Stimulated activated CD4-positive, alpha-beta T cell treated with anti-CD3 and anti-CD28 coated beads, Interleukin-2, amount 100 ng/mL, for 48 hours (primary cell): ENCODE measurements around the gene YAE1.

Experiments
- DNase-seq, 2 donors: peaks; one replicate each; pipeline ENCODE4 v3.0.0-alpha.2; 2020

Gene YAE1

GRCh38 chr7:39557222-39557621 is 9.0 kb upstream of the YAE1 start:
- no peak for DNase-seq

- DNase-seq: no peak
Observed at GRCh38 chr7:39557911-39558310, 8.3 kb upstream of the YAE1 start.

DNA sequence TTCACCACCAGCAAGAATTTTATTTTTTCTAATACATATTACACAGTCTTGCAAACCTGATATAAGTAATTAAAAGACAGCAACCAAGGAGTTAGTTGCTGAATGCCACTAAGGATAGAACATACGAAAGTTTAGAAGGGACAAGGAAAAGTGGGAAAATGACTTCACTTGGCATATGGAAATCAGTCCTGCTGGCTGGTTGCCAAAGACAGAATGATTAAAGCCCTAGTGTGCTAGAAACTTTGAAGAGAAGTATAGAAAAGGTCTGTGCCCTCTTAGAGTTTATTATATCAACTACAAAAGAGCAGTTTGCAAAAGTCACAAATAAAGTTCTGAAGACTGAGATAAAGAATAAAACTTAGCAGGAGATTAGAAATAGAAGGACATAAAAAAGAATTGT is 5.8 kb upstream of the YAE1 start:
- DNase-seq: no peak

GRCh38 chr7:39560997-39561396 is 5.2 kb upstream of the YAE1 start:
- no peak for DNase-seq

- no peak for DNase-seq
Observed at GRCh38 chr7:39565538-39565937, 666 bp upstream of the YAE1 start.

GRCh38 chr7:39567294-39567693 is 1.1 kb downstream of the YAE1 start:
- no peak for DNase-seq

GRCh38 chr7:39574673-39575349 is 8.6 kb downstream of the YAE1 start:
- no peak for DNase-seq

DNA sequence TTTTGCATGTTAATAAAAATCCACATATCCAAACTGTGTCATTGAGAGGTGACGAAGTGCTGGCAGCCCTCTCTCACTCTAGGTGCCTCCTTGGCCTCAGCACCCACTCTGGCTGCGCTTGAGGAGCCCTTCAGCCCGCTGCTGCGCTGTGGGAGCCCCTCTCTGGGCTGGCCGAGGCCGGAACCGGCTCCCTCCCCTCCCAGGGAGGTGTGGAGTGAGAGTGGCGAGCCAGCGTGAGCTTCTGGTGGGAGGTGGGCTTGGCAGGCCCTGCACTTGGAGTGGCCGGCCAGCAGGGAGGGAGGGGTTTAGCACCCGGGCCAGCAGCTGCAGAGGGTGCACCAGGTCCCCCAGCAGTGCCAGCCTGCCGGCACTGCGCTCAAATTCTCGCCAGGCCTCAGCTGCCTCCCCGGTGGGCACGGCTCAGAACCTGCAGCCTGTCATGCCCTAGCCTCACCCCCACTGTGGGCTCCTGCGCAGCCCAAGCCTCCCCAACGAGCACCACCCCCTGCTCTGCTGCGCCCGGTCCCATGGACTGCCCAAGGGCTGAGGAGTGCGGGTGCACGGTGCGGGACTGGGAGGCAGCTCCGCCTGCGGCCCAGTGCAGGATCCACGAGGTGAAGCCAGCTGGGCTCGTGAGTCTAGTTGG is 11.1 kb downstream of the YAE1 start:
- DNase-seq: no peak

DNA sequence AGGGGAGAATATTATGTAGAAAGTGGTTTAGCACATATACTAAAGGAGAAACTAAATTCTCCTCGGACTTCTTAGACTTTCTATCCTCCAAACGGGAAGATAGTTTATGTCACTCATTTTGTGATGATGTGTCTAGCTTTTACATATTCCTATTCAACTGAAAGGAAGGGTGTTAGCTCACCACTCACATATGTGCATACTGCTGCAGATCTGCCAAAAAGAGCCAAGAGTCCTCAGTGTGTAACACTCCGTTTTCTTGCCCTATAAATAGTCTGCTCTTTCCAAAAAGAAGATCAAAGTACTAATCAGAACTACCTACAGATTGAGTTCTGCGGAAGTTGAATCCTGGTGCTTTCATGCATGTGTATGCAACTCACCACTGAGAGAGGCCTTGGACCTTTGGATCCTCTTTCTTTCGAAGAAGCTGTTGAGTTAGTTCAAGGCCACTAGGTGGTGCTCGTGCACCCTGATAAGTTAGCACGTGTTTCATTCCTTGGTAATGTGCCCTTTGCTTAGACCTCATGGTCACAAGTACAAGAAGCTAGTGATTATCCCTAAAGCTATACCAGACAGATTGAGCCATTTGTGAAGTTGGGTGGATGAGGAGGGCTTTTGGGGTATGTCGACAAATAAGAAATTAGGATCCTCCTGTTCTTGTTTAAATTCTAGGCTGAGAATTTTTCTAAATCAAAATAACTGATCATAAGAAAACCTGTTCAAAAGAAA is 14.1 kb downstream of the YAE1 start:
- peak; percentile 70 to 71 for DNase-seq

DNA sequence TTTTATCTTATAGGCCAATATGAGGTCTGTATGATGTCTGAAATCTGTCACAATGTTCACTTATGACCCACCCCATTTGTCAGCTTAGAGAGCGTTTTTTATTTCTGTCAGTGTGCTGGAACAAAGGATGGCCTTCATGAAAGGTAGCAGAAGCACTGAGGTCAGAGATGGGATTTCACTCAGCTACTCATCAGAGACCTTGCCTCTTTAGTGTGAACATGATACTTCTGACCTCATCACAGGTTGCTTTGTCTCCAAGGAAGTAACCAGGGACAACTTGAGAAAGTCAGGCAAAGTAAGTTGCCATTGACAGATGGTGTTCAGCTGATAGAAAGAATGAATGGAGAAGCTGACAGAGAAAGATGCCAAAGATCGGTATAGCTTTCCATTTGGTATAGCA is 16.3 kb downstream of the YAE1 start:
- no peak for DNase-seq

DNA sequence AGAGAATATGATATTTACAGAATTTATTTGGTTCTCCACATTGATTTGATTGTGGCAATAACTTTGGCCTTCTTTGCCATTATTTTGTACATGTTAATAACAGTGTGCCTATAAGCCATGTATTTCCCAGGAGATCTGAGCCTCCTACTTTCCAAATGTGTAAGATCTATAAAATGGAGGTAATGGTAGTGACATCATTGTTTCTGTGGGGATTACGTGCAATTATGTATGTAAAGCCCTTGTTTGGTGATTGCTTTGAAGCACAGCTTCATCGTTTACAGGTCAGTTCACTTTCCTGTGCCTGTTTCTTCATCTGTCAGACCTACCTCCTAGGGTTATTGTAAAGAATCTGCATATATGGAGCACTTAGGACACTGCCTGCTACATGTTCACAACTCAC is 17.3 kb downstream of the YAE1 start:
- no peak for DNase-seq

DNA sequence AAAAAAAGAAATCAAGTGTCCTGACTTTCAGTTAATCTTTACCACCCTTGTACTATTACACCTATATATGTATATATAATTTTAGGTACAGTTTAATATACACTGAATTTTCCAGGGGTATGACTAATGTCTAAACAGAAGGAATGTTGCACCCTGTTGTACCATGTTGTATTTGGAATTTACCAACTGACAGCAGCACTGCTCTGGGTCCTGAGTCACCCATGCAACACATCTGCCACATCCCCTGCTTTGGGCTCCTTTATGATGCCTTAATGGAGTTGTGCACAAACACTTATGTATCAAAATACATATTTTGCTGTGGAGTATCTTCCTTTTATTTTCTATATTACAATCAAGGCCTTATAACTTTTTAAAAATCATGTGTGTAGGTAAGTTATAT is 21.2 kb downstream of the YAE1 start:
- no peak for DNase-seq

DNA sequence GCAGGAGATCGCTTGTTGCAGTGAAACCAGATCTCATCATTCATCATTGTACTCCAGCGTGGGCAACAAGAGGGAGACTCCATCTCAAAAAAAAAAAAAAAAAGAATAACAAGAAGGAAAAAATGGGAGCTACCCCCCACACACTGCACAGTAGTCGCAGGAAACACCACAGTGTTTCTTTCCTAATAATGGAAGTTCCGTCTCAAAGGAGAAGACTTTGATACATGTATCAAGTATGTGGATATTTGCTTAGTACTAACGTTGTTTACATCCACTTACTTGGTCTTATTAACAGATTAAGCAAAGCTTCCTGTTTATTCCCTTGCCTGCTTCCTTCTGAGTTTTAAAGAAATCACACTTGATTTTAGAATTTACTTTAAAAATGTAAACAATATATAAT is 22.2 kb downstream of the YAE1 start:
- no peak for DNase-seq

DNA sequence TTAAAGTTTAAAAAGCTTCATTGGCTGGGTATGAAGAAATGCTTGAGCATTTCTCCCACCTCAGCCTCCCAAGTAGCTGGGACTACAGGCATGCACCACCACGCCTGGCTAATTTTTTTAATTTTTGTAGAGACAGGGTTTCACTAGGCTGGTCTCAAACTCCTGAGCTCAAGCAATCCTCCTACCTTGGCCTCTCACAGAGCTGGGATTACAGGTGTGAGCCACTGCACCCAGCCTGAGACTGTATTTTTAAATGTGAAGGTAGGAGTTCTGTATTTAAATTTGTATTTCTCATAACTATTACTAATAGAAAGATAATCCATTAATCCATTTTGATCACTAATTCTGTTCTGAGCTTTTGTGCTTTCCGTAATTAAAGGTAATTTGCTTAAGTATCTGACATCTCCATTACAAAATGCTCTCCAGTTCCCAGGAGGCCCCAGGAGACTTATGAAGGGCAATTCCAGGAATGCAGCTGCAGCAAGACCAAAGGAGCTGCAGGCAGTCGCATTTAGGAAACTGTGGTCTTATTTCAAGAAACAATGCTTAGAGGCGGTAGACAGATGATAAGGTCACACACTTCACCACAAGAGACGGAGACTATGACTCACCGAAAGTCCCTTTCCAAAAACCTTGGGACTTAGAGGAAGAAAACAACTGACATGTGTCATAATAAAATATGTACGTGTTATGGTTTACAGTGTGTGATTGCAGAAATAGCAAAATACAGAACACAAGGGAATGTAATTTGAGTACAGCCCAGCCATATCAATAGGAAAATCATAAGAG is 23.3 kb downstream of the YAE1 start:
- DNase-seq: peak; percentile 49 to 65

GRCh38 chr7:39592586-39592985 is 26.4 kb downstream of the YAE1 start:
- DNase-seq: no peak

DNA sequence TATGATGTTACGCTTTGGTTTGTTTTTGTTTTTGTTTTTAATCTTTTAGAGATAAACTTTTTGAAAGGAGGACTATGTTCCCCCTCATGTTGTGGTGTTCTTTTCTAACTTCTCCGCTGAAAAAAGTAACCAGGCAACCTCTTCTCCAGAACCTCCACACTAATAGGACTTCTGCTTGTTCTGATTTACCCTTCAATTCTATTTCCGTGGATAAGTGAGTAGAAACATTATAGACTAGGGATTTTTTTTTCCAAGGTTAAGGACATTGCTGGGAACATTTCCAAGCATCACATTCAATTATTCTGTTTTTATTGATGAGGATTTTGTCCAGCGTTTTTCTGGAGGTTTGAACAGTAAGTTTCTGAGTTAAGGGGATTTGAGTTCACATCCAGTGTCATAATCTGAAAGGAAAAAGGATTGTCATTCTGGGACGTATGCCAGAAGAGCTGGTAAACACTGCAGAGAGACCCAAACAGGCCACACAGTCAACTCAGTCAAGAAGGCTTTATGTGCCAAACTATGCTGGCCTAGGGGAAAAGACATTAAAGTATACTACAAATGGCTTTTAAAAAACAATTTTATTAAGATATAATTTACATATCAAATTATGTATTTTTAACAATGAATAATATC is 28.9 kb downstream of the YAE1 start:
- DNase-seq: no peak

DNA sequence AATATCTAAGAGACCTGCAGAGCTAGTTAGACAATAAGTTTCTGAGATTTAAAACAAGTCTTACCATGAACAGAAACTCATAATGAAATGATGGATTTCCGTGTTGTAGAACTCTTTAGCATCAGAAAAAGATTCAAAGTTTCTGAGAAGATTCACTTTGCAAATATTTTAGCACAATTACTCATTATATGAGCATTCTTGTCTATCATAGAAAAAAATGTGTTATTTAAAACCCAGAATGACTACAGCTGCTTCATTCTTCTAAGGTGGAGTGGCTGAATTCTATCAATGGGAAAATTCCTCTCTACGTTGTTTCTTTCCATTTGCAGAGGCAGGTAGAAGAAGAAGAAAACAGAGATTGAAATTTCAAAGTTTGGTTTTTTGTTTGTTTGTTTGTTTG is 36.1 kb downstream of the YAE1 start:
- DNase-seq: no peak

DNA sequence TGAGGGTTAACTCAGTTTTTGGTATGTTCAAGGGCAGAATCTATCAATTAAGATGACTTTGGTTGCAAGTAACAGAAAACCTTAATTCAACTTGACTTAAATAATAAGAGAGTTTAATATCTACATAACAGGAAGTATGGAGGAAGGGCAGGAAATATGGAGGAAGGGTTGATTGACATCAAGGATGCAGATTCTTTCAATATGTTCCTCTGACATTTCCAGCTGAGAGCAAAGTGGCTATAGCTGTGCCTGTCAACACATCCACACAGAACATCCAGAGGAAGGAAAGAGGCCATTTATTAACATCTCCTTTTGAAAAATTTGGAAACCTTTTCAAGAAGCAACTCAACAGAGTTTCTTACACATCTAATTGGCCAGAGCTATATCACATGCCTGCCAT is 37.7 kb downstream of the YAE1 start:
- no peak for DNase-seq

DNA sequence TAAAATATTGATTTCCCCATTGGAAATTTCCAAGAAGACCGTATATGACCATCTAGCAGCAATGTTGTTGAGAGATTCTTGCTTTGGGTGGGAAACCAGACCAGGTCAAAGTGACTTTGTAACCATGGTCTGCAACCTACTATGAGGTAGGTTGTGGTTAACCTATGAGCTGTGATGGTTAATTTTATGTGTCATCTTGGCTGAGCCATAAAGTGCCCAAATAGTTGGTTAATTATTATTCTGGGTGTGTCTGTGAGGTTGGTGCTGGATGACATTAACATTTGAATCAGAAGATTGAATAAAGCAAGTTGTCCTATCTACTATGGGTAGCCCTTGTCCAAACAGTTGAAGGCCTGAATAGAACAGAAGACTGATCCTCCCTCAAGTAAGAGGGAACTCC is 38.9 kb downstream of the YAE1 start:
- DNase-seq: no peak

DNA sequence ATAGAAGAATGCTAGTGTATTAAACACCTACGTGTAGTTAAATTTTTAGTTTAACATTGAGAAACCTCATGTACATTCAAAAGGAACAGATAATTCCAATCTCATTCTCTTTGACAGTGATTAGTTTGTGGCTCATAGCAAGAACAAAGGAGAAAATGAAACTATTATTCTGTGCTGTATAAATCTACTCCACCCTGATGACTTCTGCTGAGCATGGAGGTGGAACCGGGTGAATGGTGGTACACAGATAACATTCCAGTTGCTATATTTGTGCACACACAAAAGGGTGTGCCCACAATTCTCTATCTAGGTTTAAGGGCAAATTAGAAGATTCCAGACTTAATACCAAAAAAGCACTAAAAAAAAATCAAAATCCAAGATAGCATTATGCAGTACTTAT is 40.1 kb downstream of the YAE1 start:
- no peak for DNase-seq

DNA sequence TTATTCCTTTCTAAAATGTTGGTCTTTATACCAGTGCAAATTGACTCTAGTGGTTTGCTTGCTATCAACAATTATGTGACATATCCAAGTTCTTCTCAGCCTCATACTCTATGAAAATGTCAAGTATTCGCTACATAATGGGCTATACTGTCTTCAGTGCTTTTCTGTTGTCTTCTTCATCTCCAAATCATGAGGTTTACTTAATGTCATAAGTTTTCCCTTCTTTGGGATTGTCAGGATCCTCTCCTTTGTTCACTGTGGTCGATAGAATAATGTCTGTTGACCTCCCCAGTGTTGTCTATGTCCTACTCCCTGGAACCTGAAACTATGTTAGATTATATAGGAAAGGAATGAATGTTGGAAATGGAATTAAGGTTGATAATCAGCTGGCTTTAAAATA is 40.7 kb downstream of the YAE1 start:
- no peak for DNase-seq

DNA sequence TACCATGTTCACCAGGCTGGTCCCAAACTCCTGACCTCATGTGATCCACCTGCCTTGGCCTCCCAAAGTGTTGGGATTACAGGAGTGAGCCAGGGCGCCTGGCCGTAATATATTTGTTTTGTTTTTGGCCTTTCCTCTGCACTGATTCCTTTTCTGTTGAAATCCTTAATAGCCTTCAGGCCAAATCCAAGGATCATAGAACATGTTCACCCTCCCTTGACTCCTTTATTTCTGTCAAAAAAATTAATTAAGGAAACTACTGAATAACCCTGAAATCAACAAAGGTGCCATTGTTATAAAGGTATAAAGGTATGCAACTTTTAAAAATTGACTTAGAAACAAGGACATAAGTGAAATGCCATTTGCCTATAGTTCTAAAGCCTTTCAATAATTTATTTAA is 41.7 kb downstream of the YAE1 start:
- DNase-seq: no peak

GRCh38 chr7:39608278-39608677 is 42.1 kb downstream of the YAE1 start:
- no peak for DNase-seq
